Heart right ventricle (tissue), 16 donors: ENCODE results near the gene GRAP2. TPM values are rescaled to one million over a fixed set of nuclear protein-coding genes. Genes with fewer than 3 reads are reported as not detected.

ENCODE experiments used
- ATAC-seq, 8 donors: fragments of 200-7000 bp; cut with Tn5 transposase; one replicate each; pipeline ENCODE4 v1.9.1; 2020; ENCODE audit warnings: mild to moderate bottlenecking in 8 of 8, moderate library complexity in 8 of 8, moderate number of reproducible peaks in 1 of 8
- DNase-seq, 2 donors: peaks; one replicate each; pipeline ENCODE4 v3.0.0-alpha.2; 2020
- H3K27ac ChIP-seq, 10 donors: fragments of 200-600 bp; sonication (generic) in 2 of 10; one replicate each; pipeline versions ENCODE4 v1.5.0 to v1.8.0; 2020 to 2022; ENCODE audit warnings: mild to moderate bottlenecking in 3 of 10
- H3K27me3 ChIP-seq, 7 donors: fragments of 200-600 bp; one replicate each; pipeline ENCODE4 v1.8.0; 2021 to 2022; ENCODE audit warnings: mild to moderate bottlenecking in 2 of 7
- H3K36me3 ChIP-seq, 9 donors: fragments of 200-600 bp; sonication (generic) in 1 of 9; one replicate each; pipeline versions ENCODE4 v1.5.0 to v1.8.0; 2020 to 2022; ENCODE audit warnings: mild to moderate bottlenecking in 2 of 9
- H3K4me1 ChIP-seq, 9 donors: fragments of 200-600 bp; sonication (generic) in 1 of 9; one replicate each; pipeline versions ENCODE4 v1.5.0 to v1.8.0; 2020 to 2022; ENCODE audit warnings: mild to moderate bottlenecking in 4 of 9
- H3K4me3 ChIP-seq, 10 donors: fragments of 200-600 bp; sonication (generic) in 2 of 10; one replicate each; pipeline versions ENCODE4 v1.5.0 to v1.8.0; 2020 to 2022; ENCODE audit warnings: mild to moderate bottlenecking in 7 of 10, moderate library complexity in 2 of 10
- H3K9me3 ChIP-seq, 11 donors: fragments of 200-600 bp in 10 of 11; sonication (generic) in 2 of 11; one replicate each; pipeline versions ENCODE4 v1.5.0 to v1.8.0; 2013 to 2022; ENCODE audit warnings: mild to moderate bottlenecking in 2 of 11, control low read depth in 1 of 11, moderate library complexity in 1 of 11
- WGBS, 2 donors: extraction: QIAGEN DNeasy Blood & Tissue Kit; methylation state at CpG; one replicate each; pipeline ENCODE4 v1.1.7; 2013; ENCODE audit warnings: inconsistent platforms in 1 of 2; 5-methylcytosine and 5-hydroxymethylcytosine counted together
- intact Hi-C, 10 donors: fragments of 100-400 bp; cut with DNase I; formaldehyde crosslinking; loops; one replicate each; pipeline versions ENCODE4 v1.11.1 to v1.14.2; 2022
- polyA plus RNA-seq, 2 donors: library from polyadenylated mRNA; stranded (reverse); fragments of 200-250 nt; gene quantifications; one replicate each; pipeline ENCODE4 v1.2.3, GENCODE V29; 2013
- total RNA-seq, 10 donors: library from RNA; stranded (reverse); fragmentation: NEBNext Ultra II Directional in 3 of 10; extraction: Animal tissue kit (Norgen Biotek cat#: 25700) in 3 of 10; gene quantifications; one replicate each; pipeline versions ENCODE4 v1.2.1 to v1.2.4, GENCODE V29; 2021 to 2023
- TF ChIP-seq, protein P1 (sequence below), 9 donors: fragments of 200-600 bp; sonication (generic) in 2 of 9; IDR thresholded peaks; one replicate each; pipeline versions ENCODE4 v1.5.0 to v1.8.0; 2021 to 2022; ENCODE audit warnings: antibody characterized with exemption in 9 of 9, mild to moderate bottlenecking in 5 of 9, moderate library complexity in 1 of 9
- donor health status: Arrhythmogenic right ventricular cardiomyopathy.
- donor health status: ischemic (EF 13 %, LVEDD 7.1; RV severe dilation, severe dysfunction).
- donor health status: healthy with polysubstance abuse.
- donor health status: DM: no; HTN: yes; CAD: no.
- donor health status: DM: no; HTN: no; CAD: no.
- donor health status: ischemic (EF 25% LVEDD 6.9; RV normal size, moderate dysfunction).
- donor health status: ischemic (EF 25% LVEDD 5.7; RV mildly dilated, moderate dysfunction).
- donor health status: healthy.
- donor health status: DM: yes; HTN: yes; CAD: no.
- donor health status: Ischemic cardiomyopathy.
- donor health status: ischemic (EF 35%, LVEDD 5.7; RV mildly dilated, moderate dysfunction).
- donor health status: nonischemic (EF 11% LVEDD 7.7; RV severe dilation, severe dysfunction).
- donor health status: DM: yes; HTN: yes; CAD: no.
- donor health status: PGD.
- donor health status: ischemic (EF 29% LVEDD 5.4; RV normal size, mild dysfunction).
- donor health status: nonischemic (EF 23%, LVEDD 6.1; RV moderate dilation, normal function).

Gene GRAP2
- total and polyA plus RNA-seq, 12 donors = 0.19 to 5.6 (median 0.60) TPM

DNA sequence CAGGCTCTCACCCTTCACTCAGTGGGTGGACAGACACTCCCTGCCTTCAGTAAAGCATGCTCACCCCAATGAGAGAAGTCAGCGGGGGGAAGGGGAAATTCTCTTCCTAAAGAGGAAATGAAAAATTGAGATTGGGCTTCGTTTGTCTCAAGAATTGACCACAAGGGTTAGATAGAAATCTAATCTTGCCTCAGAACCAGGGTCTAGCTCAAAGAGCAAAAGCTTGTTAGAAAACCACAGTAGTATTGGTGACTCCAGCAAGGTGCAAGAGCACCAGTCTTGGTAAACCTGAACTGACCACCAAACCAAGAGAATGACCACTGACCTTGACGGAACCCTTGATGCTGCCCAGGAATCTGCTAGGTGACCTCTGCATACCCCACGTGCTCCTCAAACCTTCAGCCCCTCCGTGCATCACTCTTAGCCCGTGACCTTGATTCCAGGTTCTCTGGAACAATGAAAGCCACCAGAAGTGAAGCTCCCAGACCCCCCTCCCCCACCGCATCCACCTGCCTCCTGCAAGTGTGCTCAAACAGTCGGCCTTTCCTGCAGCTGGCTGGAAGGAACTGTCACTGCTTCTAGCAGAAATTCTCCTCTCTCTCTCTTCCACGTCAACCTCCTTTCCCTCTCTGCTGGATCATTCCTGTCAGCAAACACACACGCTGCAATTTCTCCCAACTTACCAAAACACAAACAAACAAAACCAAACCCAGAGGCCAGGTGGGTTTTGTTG is 56.2 kb downstream of the GRAP2 start:
- intact Hi-C loops = no loop called here

DNA sequence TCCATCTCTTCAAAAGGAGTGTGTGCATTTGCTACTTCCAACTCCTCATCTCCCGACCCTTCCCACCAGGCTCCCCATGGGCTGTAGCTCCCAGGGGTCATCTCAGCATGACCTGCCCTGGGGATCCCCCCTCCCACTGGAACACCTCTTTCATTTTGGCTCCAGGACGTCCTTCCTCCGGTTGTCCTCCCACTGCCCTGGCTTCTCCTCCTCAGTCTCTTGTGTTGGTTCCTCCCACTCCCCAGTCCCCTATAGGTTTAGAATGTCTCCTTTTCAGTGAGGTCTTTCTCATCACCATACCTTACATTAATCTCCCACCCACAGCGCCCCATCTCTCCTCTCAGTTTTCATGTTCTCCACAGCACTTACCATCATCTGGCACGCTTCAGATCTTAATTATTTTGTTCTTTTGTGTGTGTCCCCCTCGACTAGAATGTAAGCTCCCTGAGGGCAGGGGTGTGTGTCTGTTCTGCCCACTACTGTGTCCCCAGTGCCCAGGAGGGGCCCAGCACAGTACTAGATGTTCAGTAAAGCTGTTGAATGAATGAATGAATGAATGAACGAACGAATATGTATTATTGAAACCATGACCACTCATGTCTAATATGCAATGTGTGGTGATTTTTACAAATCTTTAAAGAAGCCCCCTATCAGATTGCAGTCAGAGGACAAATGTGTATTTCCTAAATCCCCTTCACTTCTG is 57.3 kb downstream of the GRAP2 start:
- whole genome bisulfite sequencing, 2 donors = 70 to 82% methylated on average over 8 of the region's 8 CpGs
- TF ChIP-seq, protein P1, sequence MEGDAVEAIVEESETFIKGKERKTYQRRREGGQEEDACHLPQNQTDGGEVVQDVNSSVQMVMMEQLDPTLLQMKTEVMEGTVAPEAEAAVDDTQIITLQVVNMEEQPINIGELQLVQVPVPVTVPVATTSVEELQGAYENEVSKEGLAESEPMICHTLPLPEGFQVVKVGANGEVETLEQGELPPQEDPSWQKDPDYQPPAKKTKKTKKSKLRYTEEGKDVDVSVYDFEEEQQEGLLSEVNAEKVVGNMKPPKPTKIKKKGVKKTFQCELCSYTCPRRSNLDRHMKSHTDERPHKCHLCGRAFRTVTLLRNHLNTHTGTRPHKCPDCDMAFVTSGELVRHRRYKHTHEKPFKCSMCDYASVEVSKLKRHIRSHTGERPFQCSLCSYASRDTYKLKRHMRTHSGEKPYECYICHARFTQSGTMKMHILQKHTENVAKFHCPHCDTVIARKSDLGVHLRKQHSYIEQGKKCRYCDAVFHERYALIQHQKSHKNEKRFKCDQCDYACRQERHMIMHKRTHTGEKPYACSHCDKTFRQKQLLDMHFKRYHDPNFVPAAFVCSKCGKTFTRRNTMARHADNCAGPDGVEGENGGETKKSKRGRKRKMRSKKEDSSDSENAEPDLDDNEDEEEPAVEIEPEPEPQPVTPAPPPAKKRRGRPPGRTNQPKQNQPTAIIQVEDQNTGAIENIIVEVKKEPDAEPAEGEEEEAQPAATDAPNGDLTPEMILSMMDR (IDR thresholded peaks at IDR 0.05) = no peak
- Histone ChIP-seq H3K36me3 (no peaks in the 10 kb centered on the region), H3K27ac (no peak overlapping the region), H3K4me3 (no peak overlapping the region), H3K9me3 (no peaks in the 10 kb centered on the region), H3K4me1 (peaks cover 0 to 55% (median 10%) of the 10 kb centered on the region in 9 donors), H3K27me3 (peaks cover 0 to 21% (median 0%) of the 10 kb centered on the region in 7 donors)
- no peak for DNase-seq
- no peak for ATAC-seq
- intact Hi-C loops = no loop called here

More for the DNA sequence above, 56.2 kb downstream of the GRAP2 start:
- WGBS, 2 donors = 56 to 64% methylated on average over 10 of the region's 10 CpGs
- Histone ChIP-seq H3K27me3 (peaks cover 0 to 21% (median 0%) of the 10 kb centered on the region in 7 donors), H3K27ac (no peak overlapping the region), H3K4me3 (no peak overlapping the region), H3K9me3 (no peaks in the 10 kb centered on the region), H3K36me3 (no peaks in the 10 kb centered on the region), H3K4me1 (peaks cover 0 to 45% (median 10%) of the 10 kb centered on the region in 9 donors)
- ATAC-seq (no peak), DNase-seq (no peak)
- TF ChIP-seq, protein P1 (IDR thresholded peaks at IDR 0.05) = no peak

DNA sequence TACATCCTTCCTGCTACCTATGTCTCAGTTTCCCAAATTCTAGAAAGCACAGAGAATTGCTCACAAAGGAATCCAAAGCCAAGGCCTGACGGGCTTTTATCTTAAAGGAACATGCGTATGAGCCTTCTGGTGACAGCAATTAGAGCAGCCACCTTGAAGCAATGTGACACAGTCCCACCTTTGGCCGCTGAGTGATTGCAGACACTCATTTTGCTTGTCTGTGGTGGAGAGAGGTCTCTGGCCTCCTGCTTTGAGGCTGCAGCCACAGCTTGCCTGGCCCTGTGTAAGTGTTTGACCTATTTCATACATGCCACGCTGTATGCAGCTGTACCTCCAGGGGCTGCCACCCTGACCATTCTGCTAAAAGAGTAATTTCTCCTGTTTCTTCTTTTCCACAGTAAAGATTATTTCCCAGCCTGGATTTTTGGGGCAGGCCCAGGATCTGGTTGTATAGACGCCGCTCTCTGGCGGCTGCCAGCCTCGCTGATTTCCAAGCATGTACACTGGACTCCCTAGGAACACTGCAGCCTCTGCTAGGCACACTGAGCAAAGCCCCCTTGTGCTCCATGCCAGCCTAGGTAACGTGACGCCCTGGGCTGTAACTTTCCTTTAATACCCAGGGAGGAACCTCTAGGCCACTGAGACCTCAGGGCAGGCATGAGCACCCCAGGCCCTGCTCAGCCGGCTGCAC is 58.2 kb downstream of the GRAP2 start:
- intact Hi-C loops = no loop called here
- H3K27ac ChIP-seq = no peak overlapping the region
- ATAC-seq = no peak
- H3K4me1 ChIP-seq = peaks cover 0 to 55% (median 10%) of the 10 kb centered on the region in 9 donors
- no peak for DNase-seq
- TF ChIP-seq, protein P1 (IDR thresholded peaks at IDR 0.05) = no peak
- WGBS, 2 donors = 71 to 72% methylated on average over 11 of the region's 11 CpGs
- no peaks in the 10 kb centered on the region for H3K36me3 ChIP-seq
- H3K9me3 ChIP-seq = no peaks in the 10 kb centered on the region
- H3K4me3 ChIP-seq = no peak overlapping the region
- H3K27me3 ChIP-seq = peaks cover 0 to 21% (median 0%) of the 10 kb centered on the region in 7 donors
